ENCODE measurements around the gene ASAP2.
A peak's percentile ranks its signal among the peaks of the same experiment; 100 is the strongest.

Gene ASAP2

GRCh38 chr2:9174771-9175437 lies 31.7 kb upstream of the ASAP2 start:
- TF ChIP-seq FOXP2 (optimal IDR thresholded peaks at IDR 0.05; ENCODE audit: borderline replicate concordance, extremely low read depth, extremely low read length, insufficient read depth) (no peak), SIN3A (IDR thresholded peaks at IDR 0.05; ENCODE audit: borderline replicate concordance, insufficient read depth, low read length) (peak; percentile 27; the same call in 1 of the 2 replicates), POLR2AphosphoS5 (IDR thresholded peaks at IDR 0.05; ENCODE audit: low read depth, low read length) (no peak)

DNA sequence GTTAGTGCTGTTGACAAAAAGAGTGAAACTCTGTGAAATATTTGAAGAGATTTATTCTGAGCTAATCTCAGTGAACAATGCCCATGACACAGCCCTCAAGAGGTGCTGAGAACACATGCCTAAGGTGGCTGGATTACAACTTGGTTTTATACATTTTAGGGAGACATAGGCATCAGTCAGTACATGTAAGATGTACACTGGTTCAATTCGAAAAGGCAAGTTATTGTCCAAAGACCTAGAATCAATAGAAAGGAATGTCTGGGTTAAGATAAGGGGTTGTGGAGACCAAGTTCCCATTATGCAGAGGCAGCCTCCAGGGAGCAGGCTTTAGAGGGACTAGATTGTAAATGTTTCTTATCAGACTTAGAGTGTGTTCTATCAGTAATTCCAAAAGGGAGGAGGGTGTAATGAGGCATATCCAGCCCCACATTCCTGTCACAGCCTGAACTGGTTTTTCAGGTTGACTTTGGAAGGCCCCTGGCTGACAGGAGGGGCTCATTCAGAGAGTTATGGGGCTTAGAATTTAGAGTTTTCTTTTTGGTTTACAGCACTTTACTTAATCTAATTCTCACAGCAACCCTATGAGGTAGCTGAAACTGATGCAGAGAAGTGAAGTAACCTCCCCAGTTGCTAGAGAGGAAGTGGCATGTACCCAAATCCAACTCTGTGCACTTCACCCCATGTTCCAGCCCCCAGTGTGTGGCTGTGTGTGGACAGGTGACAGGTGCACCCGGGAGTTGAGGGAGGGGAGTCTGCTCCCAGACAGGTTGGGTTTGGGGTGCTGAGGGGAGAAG lies 28.3 kb upstream of the ASAP2 start:
- TF ChIP-seq SIN3A (IDR thresholded peaks at IDR 0.05; ENCODE audit: borderline replicate concordance, insufficient read depth, low read length): no peak
- no peak for TF ChIP-seq REST (IDR thresholded peaks at IDR 0.05; ENCODE audit: insufficient read depth in 1 of 2, low read depth in 2 of 2, low read length in 2 of 2)
- TF ChIP-seq TAF1 (IDR thresholded peaks at IDR 0.05; ENCODE audit: borderline replicate concordance, insufficient read depth, low read length): no peak
- TF ChIP-seq FOXP2 (optimal IDR thresholded peaks at IDR 0.05; ENCODE audit: borderline replicate concordance, extremely low read depth, extremely low read length, insufficient read depth): no peak
- no peak for TF ChIP-seq POLR2AphosphoS5 (IDR thresholded peaks at IDR 0.05; ENCODE audit: low read depth, low read length)

DNA sequence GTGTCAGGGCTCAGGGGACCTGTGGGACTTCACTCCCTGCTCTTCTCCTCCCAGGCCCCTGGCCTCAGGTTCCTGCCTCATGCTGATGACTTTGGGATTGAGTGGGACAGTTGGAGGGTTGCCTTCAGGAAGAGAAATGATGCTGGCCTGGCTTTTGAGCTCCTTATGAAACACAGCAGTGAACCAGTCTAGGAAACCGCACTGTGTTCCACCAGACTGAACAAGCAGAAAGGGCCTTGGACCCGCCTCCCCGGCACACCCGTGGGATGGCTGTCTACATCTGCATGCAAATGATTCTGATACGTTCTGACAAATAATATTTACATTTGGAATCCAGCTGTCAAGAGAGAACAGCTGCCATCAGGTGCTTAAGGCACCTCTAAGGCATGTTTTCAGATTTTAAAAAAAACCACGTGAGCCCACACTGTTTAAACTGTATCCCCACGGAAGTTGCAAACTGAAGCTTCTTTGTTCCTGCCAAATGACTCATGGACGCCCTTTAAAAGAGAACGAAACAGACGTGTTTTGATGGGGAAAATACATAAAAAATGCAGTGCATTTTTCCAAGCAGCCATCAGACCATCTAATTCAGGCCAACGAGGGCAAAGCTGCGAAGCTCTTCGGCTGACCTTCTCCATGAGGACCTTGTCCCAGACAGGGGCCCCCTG lies 27.6 kb upstream of the ASAP2 start:
- TF ChIP-seq FOXP2 (optimal IDR thresholded peaks at IDR 0.05; ENCODE audit: borderline replicate concordance, extremely low read depth, extremely low read length, insufficient read depth): no peak
- TF ChIP-seq TAF1 (IDR thresholded peaks at IDR 0.05; ENCODE audit: borderline replicate concordance, insufficient read depth, low read length): no peak
- TF ChIP-seq POLR2AphosphoS5 (IDR thresholded peaks at IDR 0.05; ENCODE audit: low read depth, low read length): no peak

DNA sequence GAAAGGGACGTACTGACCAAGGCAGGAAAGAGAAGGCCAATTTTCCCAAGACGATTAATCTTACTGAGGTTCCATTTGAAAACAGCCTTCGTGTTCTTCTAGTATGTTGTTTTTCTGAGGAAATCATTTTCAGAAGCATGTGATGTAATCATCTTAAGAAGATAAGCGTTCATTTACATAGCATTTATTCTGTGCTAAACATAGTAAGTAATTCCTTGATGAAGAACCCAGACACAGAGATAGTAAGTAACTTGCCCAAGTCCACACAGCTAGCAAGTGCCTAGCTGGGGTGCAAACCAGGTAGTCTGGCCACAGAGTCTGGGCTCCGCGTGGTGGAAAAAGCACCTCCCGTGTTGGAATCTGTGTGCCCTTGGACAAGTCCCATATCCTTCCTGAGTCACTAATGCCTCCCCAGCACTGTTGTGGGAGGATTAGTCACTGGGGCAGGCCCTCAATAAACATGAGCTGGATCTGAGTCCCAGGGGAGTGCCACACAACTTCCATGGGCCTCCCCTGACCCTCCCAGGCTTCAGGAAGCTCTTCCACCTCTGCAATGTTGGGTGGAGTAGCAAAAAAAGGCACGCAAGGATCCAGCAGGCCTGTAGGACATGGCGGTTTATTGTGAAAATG lies 26.9 kb upstream of the ASAP2 start:
- TF ChIP-seq SIN3A (IDR thresholded peaks at IDR 0.05; ENCODE audit: borderline replicate concordance, insufficient read depth, low read length) (no peak), POLR2AphosphoS5 (IDR thresholded peaks at IDR 0.05; ENCODE audit: low read depth, low read length) (no peak), REST (IDR thresholded peaks at IDR 0.05; ENCODE audit: insufficient read depth in 1 of 2, low read depth in 2 of 2, low read length in 2 of 2) (no peak), FOXP2 (optimal IDR thresholded peaks at IDR 0.05; ENCODE audit: borderline replicate concordance, extremely low read depth, extremely low read length, insufficient read depth) (no peak), TAF1 (IDR thresholded peaks at IDR 0.05; ENCODE audit: borderline replicate concordance, insufficient read depth, low read length) (no peak)

- no peak for TF ChIP-seq REST (IDR thresholded peaks at IDR 0.05; ENCODE audit: insufficient read depth in 1 of 2, low read depth in 2 of 2, low read length in 2 of 2)
- no peak for TF ChIP-seq POLR2AphosphoS5 (IDR thresholded peaks at IDR 0.05; ENCODE audit: low read depth, low read length)
Measured at GRCh38 chr2:9184361-9184760, 22.3 kb upstream of the ASAP2 start.

Data from PFSK-1 (cell line).